Gastroesophageal sphincter (tissue), 3 donors: ENCODE data around the gene SENP5.

ENCODE experiments used
- POLR2A ChIP-seq, 2 donors: fragments of 450-650 bp; IDR thresholded peaks; one replicate each; pipeline ENCODE4 v1.6.1; 2017; ENCODE audit warnings: antibody characterized with exemption in 2 of 2, mild to moderate bottlenecking in 2 of 2, moderate library complexity in 1 of 2
- TF ChIP-seq, protein P1 (sequence below), 4 experiments: fragments of 200-600 bp in 2 of 4; fragments of 450-650 bp in 2 of 4; sonication (generic) in 1 of 4; IDR thresholded peaks; one replicate each; pipeline ENCODE4 v1.5.1; 2017 to 2019; ENCODE audit warnings: antibody characterized with exemption in 4 of 4, mild to moderate bottlenecking in 2 of 4, moderate library complexity in 2 of 4

DNA sequence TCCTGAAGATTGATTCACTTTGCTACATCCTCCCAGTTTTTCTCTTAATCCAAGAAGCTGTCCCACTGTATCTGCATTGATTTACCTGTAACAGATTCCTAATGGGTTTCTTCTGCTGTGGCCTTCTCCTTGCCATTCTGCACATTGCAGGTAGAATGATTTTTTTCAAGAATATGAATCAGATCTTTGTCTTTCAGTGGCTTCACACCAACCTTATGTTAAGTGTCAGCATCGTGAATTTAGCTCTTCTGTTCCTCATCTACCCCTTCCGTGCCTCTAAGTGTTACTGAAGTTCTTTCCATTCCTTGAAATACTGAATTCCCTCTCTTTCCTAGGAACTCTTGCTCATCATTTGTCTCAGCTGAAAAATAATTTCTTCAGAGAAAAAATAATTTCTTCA lies 7.5 kb downstream of the SENP5 start:
- TF ChIP-seq POLR2A (IDR thresholded peaks at IDR 0.05) = no peak
- TF ChIP-seq, protein P1, sequence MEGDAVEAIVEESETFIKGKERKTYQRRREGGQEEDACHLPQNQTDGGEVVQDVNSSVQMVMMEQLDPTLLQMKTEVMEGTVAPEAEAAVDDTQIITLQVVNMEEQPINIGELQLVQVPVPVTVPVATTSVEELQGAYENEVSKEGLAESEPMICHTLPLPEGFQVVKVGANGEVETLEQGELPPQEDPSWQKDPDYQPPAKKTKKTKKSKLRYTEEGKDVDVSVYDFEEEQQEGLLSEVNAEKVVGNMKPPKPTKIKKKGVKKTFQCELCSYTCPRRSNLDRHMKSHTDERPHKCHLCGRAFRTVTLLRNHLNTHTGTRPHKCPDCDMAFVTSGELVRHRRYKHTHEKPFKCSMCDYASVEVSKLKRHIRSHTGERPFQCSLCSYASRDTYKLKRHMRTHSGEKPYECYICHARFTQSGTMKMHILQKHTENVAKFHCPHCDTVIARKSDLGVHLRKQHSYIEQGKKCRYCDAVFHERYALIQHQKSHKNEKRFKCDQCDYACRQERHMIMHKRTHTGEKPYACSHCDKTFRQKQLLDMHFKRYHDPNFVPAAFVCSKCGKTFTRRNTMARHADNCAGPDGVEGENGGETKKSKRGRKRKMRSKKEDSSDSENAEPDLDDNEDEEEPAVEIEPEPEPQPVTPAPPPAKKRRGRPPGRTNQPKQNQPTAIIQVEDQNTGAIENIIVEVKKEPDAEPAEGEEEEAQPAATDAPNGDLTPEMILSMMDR (IDR thresholded peaks at IDR 0.05) = no peak
